ENCODE results near the gene SEC31A.

The SEC31A gene

GRCh38 chr4:82890901-82891706 is at the start of gene SEC31A:
Gene SEC31A, minus strand, starts transcription at chr4:82891153. Its CDS starts 9,217 bp downstream, at chr4:82881936.
- TF ChIP-seq GATA2 (IDR thresholded peaks at IDR 0.05; ENCODE audit: low read depth, low read length), result no peak
- no peak for TF ChIP-seq GATA3 (IDR thresholded peaks at IDR 0.05; ENCODE audit: low read depth, low read length)

- TF ChIP-seq GATA3 (IDR thresholded peaks at IDR 0.05; ENCODE audit: low read depth, low read length) (no peak), GATA2 (IDR thresholded peaks at IDR 0.05; ENCODE audit: low read depth, low read length) (no peak)
Observed at GRCh38 chr4:82939414-82939813, 48.5 kb upstream of the SEC31A start.

- no peak for TF ChIP-seq GATA2 (IDR thresholded peaks at IDR 0.05; ENCODE audit: low read depth, low read length)
- TF ChIP-seq GATA3 (IDR thresholded peaks at IDR 0.05; ENCODE audit: low read depth, low read length), result no peak
Observed at GRCh38 chr4:82934441-82934840, 43.5 kb upstream of the SEC31A start.

- TF ChIP-seq GATA3 (IDR thresholded peaks at IDR 0.05; ENCODE audit: low read depth, low read length) (no peak), GATA2 (IDR thresholded peaks at IDR 0.05; ENCODE audit: low read depth, low read length) (no peak)
Observed at GRCh38 chr4:82930848-82931755, 40.1 kb upstream of the SEC31A start.

- no peak for TF ChIP-seq GATA2 (IDR thresholded peaks at IDR 0.05; ENCODE audit: low read depth, low read length)
- TF ChIP-seq GATA3 (IDR thresholded peaks at IDR 0.05; ENCODE audit: low read depth, low read length), result no peak
Observed at GRCh38 chr4:82921795-82922194, 30.8 kb upstream of the SEC31A start.

GRCh38 chr4:82919386-82919785 is 28.4 kb upstream of the SEC31A start:
- no peak for TF ChIP-seq GATA2 (IDR thresholded peaks at IDR 0.05; ENCODE audit: low read depth, low read length)
- TF ChIP-seq GATA3 (IDR thresholded peaks at IDR 0.05; ENCODE audit: low read depth, low read length), result no peak

- TF ChIP-seq GATA3 (IDR thresholded peaks at IDR 0.05; ENCODE audit: low read depth, low read length) (no peak), GATA2 (IDR thresholded peaks at IDR 0.05; ENCODE audit: low read depth, low read length) (no peak)
Observed at GRCh38 chr4:82918091-82918490, 27.1 kb upstream of the SEC31A start.

GRCh38 chr4:82913305-82913704 is 22.4 kb upstream of the SEC31A start:
- TF ChIP-seq GATA3 (IDR thresholded peaks at IDR 0.05; ENCODE audit: low read depth, low read length), result no peak
- no peak for TF ChIP-seq GATA2 (IDR thresholded peaks at IDR 0.05; ENCODE audit: low read depth, low read length)

GRCh38 chr4:82909326-82909725 is 18.4 kb upstream of the SEC31A start:
- no peak for TF ChIP-seq GATA3 (IDR thresholded peaks at IDR 0.05; ENCODE audit: low read depth, low read length)
- TF ChIP-seq GATA2 (IDR thresholded peaks at IDR 0.05; ENCODE audit: low read depth, low read length), result no peak

- no peak for TF ChIP-seq GATA2 (IDR thresholded peaks at IDR 0.05; ENCODE audit: low read depth, low read length)
- TF ChIP-seq GATA3 (IDR thresholded peaks at IDR 0.05; ENCODE audit: low read depth, low read length), result no peak
Observed at GRCh38 chr4:82906469-82906868, 15.5 kb upstream of the SEC31A start.

GRCh38 chr4:82905205-82905604 is 14.3 kb upstream of the SEC31A start:
- TF ChIP-seq GATA2 (IDR thresholded peaks at IDR 0.05; ENCODE audit: low read depth, low read length) (no peak), GATA3 (IDR thresholded peaks at IDR 0.05; ENCODE audit: low read depth, low read length) (no peak)

GRCh38 chr4:82903737-82904136 is 12.8 kb upstream of the SEC31A start:
- no peak for TF ChIP-seq GATA2 (IDR thresholded peaks at IDR 0.05; ENCODE audit: low read depth, low read length)
- no peak for TF ChIP-seq GATA3 (IDR thresholded peaks at IDR 0.05; ENCODE audit: low read depth, low read length)

- TF ChIP-seq GATA3 (IDR thresholded peaks at IDR 0.05; ENCODE audit: low read depth, low read length), result no peak
- no peak for TF ChIP-seq GATA2 (IDR thresholded peaks at IDR 0.05; ENCODE audit: low read depth, low read length)
Observed at GRCh38 chr4:82901183-82901718, 10.3 kb upstream of the SEC31A start.
